Ureter (tissue), 1 donor: Measurements from ENCODE around the gene HS3ST3B1. TPM values are rescaled to one million over a fixed set of nuclear protein-coding genes. Genes with fewer than 3 reads are reported as not detected.

ENCODE experiments used
- DNase-seq: peaks from one replicate; pipeline ENCODE4 v3.0.0-alpha.2; 2020; ENCODE audit warnings: low spot score
- total RNA-seq: library from RNA; stranded (reverse); gene quantifications from one replicate; pipeline ENCODE4 v1.2.4, GENCODE V29; 2023
- donor health status: DM: yes; HTN: yes; CAD: no.

Gene HS3ST3B1
- 1.8 TPM for total RNA-seq

GRCh38 chr17:14300575-14301278 is at the start of gene HS3ST3B1:
TSS of gene HS3ST3B1 (plus strand) at chr17:14301081. CDS start at chr17:14301519, 438 bp downstream.
- DNase-seq = peak; percentile 98

GRCh38 chr17:14261406-14261805 is 39.5 kb upstream of the HS3ST3B1 start:
- no peak for DNase-seq

- DNase-seq = no peak
Observed at GRCh38 chr17:14268264-14268663, 32.6 kb upstream of the HS3ST3B1 start.

- no peak for DNase-seq
Observed at GRCh38 chr17:14269473-14269872, 31.4 kb upstream of the HS3ST3B1 start.

GRCh38 chr17:14270508-14270907 is 30.4 kb upstream of the HS3ST3B1 start:
- no peak for DNase-seq

GRCh38 chr17:14276535-14277250 is 24.2 kb upstream of the HS3ST3B1 start:
- no peak for DNase-seq

- DNase-seq = no peak
Observed at GRCh38 chr17:14281530-14281929, 19.4 kb upstream of the HS3ST3B1 start.

- no peak for DNase-seq
Observed at GRCh38 chr17:14282726-14283125, 18.2 kb upstream of the HS3ST3B1 start.

- DNase-seq = no peak
Observed at GRCh38 chr17:14289162-14289561, 11.7 kb upstream of the HS3ST3B1 start.

GRCh38 chr17:14294876-14295275 is 6.0 kb upstream of the HS3ST3B1 start:
- DNase-seq = no peak

GRCh38 chr17:14295676-14296075 is 5.2 kb upstream of the HS3ST3B1 start:
- DNase-seq = no peak

- DNase-seq = no peak
Observed at GRCh38 chr17:14296166-14296910, 4.5 kb upstream of the HS3ST3B1 start.

- DNase-seq = no peak
Observed at GRCh38 chr17:14297161-14297851, 3.6 kb upstream of the HS3ST3B1 start.

- DNase-seq = no peak
Observed at GRCh38 chr17:14298221-14298946, 2.5 kb upstream of the HS3ST3B1 start.

- DNase-seq = no peak
Observed at GRCh38 chr17:14298947-14299279, 2.0 kb upstream of the HS3ST3B1 start.

- no peak for DNase-seq
Observed at GRCh38 chr17:14299280-14300141, 1.4 kb upstream of the HS3ST3B1 start.

GRCh38 chr17:14301279-14302090 is 604 bp downstream of the HS3ST3B1 start:
- no peak for DNase-seq

GRCh38 chr17:14302091-14302430 is 1.2 kb downstream of the HS3ST3B1 start:
- DNase-seq = no peak

GRCh38 chr17:14302431-14303099 is 1.7 kb downstream of the HS3ST3B1 start:
- peak; percentile 85 for DNase-seq
